Mesendoderm (in vitro differentiated cells): ENCODE measurements around the gene NUBPL.
"Not testable (repeated sequence)": the region's sequence is repeated elsewhere in the genome, so short reads cannot be mapped to it uniquely, and the experiment has no call there.

Source experiments
- DNase-seq: peaks from one replicate; pipeline ENCODE4 v3.0.0; 2013
- H2AK5ac ChIP-seq: 2 replicates; pipeline ENCODE4 v1.6.1; 2013; ENCODE audit warnings: low read length, inconsistent platforms
- H2BK120ac ChIP-seq: 2 replicates; pipeline ENCODE4 v1.6.1; 2013; ENCODE audit warnings: low read depth, mild to moderate bottlenecking, low read length, moderate library complexity, mixed read lengths
- H2BK15ac ChIP-seq: replicated peaks from 2 replicates; pipeline ENCODE4 v1.6.1; 2013; ENCODE audit warnings: low read depth, mild to moderate bottlenecking, moderate library complexity
- H2BK5ac ChIP-seq: 2 replicates; pipeline ENCODE4 v1.6.1; 2013; ENCODE audit warnings: low read length, inconsistent platforms
- H3K18ac ChIP-seq: 2 replicates; pipeline ENCODE4 v1.6.1; 2013; ENCODE audit warnings: mild to moderate bottlenecking, low read length, mixed read lengths
- H3K23ac ChIP-seq: one replicate; pipeline ENCODE4 v1.6.1; 2013; ENCODE audit warnings: low read length
- H3K27ac ChIP-seq: 2 replicates; pipeline ENCODE4 v1.5.1; 2013; ENCODE audit warnings: low read depth, mild to moderate bottlenecking, inconsistent platforms, low read length, moderate library complexity
- H3K27me3 ChIP-seq: 2 replicates; pipeline ENCODE4 v1.6.1; 2013; ENCODE audit warnings: low read length, control low read depth, mild to moderate bottlenecking, inconsistent platforms; ENCODE audit not compliant: insufficient read depth, poor library complexity
- H3K36me3 ChIP-seq: 2 replicates; pipeline ENCODE4 v1.6.1; 2013; ENCODE audit warnings: low read length, inconsistent platforms; ENCODE audit not compliant: control insufficient read depth, insufficient read depth
- H3K4ac ChIP-seq: one replicate; pipeline ENCODE4 v1.6.1; 2013; ENCODE audit warnings: low read depth, mild to moderate bottlenecking, low read length, moderate library complexity
- H3K4me1 ChIP-seq: 2 replicates; pipeline ENCODE4 v1.6.1; 2013; ENCODE audit warnings: low read depth, low read length, inconsistent platforms; ENCODE audit not compliant: control insufficient read depth
- H3K4me2 ChIP-seq: 2 replicates; pipeline ENCODE4 v1.6.1; 2013; ENCODE audit warnings: low read length
- H3K4me3 ChIP-seq: 2 replicates; pipeline ENCODE4 v1.5.1; 2013; ENCODE audit warnings: mild to moderate bottlenecking, low read length
- H3K56ac ChIP-seq: one replicate; pipeline ENCODE4 v1.6.1; 2013; ENCODE audit warnings: low read length
- H3K79me1 ChIP-seq: 2 replicates; pipeline ENCODE4 v1.6.1; 2013; ENCODE audit warnings: low read length, inconsistent platforms
- H3K79me2 ChIP-seq: 2 replicates; pipeline ENCODE4 v1.6.1; 2013; ENCODE audit warnings: mild to moderate bottlenecking, low read length; ENCODE audit not compliant: control insufficient read depth, insufficient read depth
- H3K9ac ChIP-seq: 2 replicates; pipeline ENCODE4 v1.6.1; 2013; ENCODE audit warnings: low read length, inconsistent platforms
- H4K5ac ChIP-seq: one replicate; pipeline ENCODE4 v1.6.1; 2013; ENCODE audit warnings: low read length
- H4K8ac ChIP-seq: one replicate; pipeline ENCODE4 v1.6.1; 2013; ENCODE audit warnings: low read depth, mild to moderate bottlenecking, control low read depth, low read length, moderate library complexity
- WGBS: extraction: QIAGEN DNeasy Blood & Tissue Kit; methylation state at CpG from one replicate; pipeline ENCODE4 v1.1.7; 2013; ENCODE audit warnings: low lambda C conversion rate, missing lambda C conversion rate; ENCODE audit not compliant: insufficient coverage; ENCODE audit errors: extremely low coverage; 5-methylcytosine and 5-hydroxymethylcytosine counted together

NUBPL gene

DNA sequence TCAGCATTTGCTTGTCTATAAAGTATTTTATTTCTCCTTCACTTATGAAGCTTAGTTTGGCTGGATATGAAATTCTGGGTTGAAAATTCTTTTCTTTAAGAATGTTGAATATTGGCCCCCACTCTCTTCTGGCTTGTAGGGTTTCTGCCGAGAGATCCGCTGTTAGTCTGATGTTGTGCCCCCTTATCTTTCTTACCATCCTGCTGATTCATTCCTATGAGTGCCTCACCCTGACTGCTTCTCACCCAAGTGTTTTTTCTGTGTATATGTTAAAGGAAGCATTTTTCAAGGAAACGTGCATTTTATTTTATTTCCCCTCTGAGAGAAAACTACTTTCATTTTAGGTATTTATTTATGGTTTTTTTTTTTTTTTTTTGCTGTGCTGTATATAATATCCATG is 236.7 kb downstream of the NUBPL start:
- H3K36me3 ChIP-seq, H3K79me1 ChIP-seq, H3K56ac ChIP-seq, H2BK5ac ChIP-seq, H3K23ac ChIP-seq, H3K27ac ChIP-seq, H2BK15ac ChIP-seq, H3K4me2 ChIP-seq, H2AK5ac ChIP-seq, H3K9ac ChIP-seq, H4K8ac ChIP-seq, H3K4me1 ChIP-seq, DNase-seq, H3K4me3 ChIP-seq, H3K27me3 ChIP-seq, H3K79me2 ChIP-seq, H3K18ac ChIP-seq, H2BK120ac ChIP-seq, H4K5ac ChIP-seq, H3K4ac ChIP-seq: not testable (repeated sequence)
- WGBS, result no CpG with 5 or more reads among the region's 3 CpGs

DNA sequence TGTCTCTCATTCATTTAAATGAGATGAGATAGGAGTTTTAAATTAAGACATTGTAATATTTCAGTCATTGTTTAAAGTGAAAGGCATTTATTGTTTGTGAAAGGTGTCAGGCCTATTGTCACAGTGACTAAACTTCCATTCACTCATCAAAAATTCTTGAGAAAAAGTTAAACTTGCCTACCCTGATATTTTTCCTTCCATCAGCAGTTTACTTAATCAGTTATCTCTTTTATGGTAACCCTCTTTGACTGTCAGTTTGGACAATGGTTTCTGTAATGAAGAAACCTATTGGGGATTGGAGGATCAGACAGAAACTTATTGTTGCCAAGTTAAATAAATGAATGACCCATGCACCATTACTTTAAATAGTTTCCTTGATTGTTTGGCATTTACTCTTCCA is 241.6 kb downstream of the NUBPL start:
- Histone ChIP-seq H3K4me2 (no peak overlapping the region), H3K23ac (no peak overlapping the region), H3K56ac (no peak overlapping the region), H3K79me1 (no peaks in the 10 kb centered on the region), H4K5ac (no peak overlapping the region), H3K4ac (no peak overlapping the region), H2AK5ac (no peak overlapping the region), H3K36me3 (no peaks in the 10 kb centered on the region), H2BK5ac (no peak overlapping the region), H3K27me3 (no peaks in the 10 kb centered on the region), H3K4me1 (no peaks in the 10 kb centered on the region), H2BK15ac (no peak overlapping the region), H3K27ac (no peak overlapping the region), H4K8ac (no peak overlapping the region), H2BK120ac (no peak overlapping the region), H3K79me2 (no peaks in the 10 kb centered on the region), H3K4me3 (no peak overlapping the region), H3K9ac (no peak overlapping the region), H3K18ac (no peak overlapping the region)
- no peak for DNase-seq

DNA sequence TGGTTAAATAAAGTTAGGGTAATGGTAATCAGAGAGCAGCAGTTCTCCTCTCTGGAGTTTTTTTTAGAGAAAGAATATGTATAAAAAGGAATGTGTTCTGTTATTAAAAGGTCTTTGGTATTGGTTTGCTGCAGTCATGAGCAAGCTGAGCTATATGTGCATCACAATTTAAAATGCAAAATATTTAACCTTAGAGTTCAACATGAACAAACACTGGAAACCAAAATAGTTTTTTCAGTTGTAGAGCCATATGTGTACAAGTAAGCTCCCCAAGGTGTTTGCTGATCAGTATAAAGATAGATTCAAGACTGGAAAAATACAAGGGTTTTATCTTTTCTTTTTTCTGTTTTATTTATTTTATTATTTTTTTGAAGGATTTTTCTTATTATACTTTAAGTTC is 245.0 kb downstream of the NUBPL start:
- no peak overlapping the region for H3K18ac ChIP-seq
- no peak overlapping the region for H3K4me2 ChIP-seq
- no peak overlapping the region for H3K4me3 ChIP-seq
- no peak overlapping the region for H2AK5ac ChIP-seq
- H2BK120ac ChIP-seq, result no peak overlapping the region
- no peak for DNase-seq
- no peak overlapping the region for H3K9ac ChIP-seq
- H3K27me3 ChIP-seq, result no peaks in the 10 kb centered on the region
- no peak overlapping the region for H2BK5ac ChIP-seq
- no peak overlapping the region for H4K5ac ChIP-seq
- no peaks in the 10 kb centered on the region for H3K79me1 ChIP-seq
- H3K56ac ChIP-seq, result no peak overlapping the region
- H3K4ac ChIP-seq, result no peak overlapping the region
- no peaks in the 10 kb centered on the region for H3K79me2 ChIP-seq
- no peaks in the 10 kb centered on the region for H3K36me3 ChIP-seq
- H2BK15ac ChIP-seq, result no peak overlapping the region
- no peak overlapping the region for H4K8ac ChIP-seq
- no peaks in the 10 kb centered on the region for H3K4me1 ChIP-seq
- H3K23ac ChIP-seq, result no peak overlapping the region
- H3K27ac ChIP-seq, result no peak overlapping the region

DNA sequence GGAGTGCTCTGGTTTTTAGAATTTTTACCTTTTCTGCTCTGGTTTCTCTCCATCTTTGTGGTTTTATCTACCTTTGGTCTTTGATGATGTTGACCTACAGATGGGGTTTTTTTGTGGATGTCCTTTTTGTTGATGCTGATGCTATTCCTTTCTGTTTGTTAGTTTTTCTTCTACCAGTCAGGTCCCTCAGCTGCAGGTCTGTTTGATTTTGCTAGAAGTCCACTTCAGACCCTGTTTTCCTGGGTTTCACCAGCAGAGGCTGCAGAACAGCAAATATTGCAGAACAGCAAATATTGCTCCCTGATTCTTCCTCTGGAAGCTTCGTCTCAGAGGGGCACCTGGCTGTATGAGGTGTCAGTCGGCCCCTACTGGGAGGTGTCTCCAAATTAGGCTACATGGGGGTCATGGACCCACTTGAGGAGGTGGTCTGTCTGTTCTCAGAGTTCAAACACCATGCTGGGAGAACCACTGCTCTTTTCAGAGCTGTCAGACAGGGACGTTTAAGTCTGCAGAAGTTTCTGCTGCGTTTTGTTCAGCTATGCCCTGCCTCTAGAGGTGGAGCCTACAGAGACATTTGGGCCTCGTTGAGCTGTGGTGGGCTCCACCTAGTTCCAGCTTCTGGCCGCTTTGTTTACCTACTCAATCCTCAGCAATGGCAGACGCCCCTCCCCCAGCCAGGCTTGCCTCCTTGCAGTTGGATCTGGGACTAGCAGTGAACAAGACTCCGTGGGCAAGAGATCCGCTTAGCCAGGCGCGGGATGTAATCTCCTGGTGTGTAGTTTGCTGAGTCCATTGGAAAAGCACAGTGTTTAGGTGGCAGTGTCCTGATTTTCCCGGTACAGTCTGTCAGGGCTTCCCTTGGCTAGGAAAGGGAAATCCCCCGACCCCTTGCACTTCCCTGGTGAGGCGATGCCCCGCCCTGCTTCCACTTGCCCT is 250.8 kb downstream of the NUBPL start:
- H3K4me3 ChIP-seq, result not testable (repeated sequence)
- WGBS, result no CpG with 5 or more reads among the region's 15 CpGs

DNA sequence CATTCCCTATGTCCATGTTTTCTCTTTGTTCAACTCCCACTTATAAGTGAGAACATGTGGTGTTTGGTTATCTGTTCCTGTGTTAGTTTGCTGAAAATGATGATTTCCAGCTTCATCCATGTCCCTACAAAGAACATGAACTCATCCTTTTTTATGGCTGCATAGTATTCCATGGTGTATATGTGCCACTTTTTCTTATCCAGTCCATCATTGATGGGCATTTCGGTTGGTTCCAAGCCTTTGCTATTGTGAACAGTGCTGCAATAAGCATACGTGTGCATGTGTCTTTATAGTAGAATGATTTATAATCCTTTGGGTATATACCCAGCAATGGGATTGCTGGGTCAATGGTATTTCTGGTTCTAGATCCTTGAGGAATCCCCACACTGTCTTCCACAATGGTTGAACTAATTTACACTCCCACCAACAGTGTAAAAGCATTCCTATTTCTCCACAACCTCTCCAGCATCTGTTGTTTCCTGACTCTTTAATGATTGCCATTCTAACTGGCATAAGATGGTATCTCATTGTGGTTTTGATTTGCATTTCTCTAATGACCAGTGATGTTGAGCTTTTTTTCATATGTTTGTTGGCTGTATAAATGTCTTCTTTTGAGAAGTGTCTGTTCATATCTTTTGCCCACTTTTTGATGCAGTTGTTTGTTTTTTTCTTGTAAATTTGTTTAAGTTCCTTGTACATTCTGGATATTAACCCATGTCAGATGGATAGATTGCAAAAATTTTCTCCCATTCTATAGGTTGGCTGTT is 252.7 kb downstream of the NUBPL start:
- not testable (repeated sequence) for H4K5ac ChIP-seq, H3K56ac ChIP-seq, H3K4me3 ChIP-seq, DNase-seq, H3K4me1 ChIP-seq, H2BK5ac ChIP-seq, H3K79me2 ChIP-seq, H3K4me2 ChIP-seq, H2BK15ac ChIP-seq, H3K9ac ChIP-seq, H3K36me3 ChIP-seq, H3K23ac ChIP-seq, H4K8ac ChIP-seq, H3K79me1 ChIP-seq, H3K4ac ChIP-seq, H3K18ac ChIP-seq, H3K27ac ChIP-seq, H3K27me3 ChIP-seq, H2AK5ac ChIP-seq, H2BK120ac ChIP-seq
- no CpG with 5 or more reads among the region's 2 CpGs for whole genome bisulfite sequencing

More for the DNA sequence above, 250.8 kb downstream of the NUBPL start:
- H3K79me1 ChIP-seq, H2BK120ac ChIP-seq, H3K18ac ChIP-seq, H4K5ac ChIP-seq, H3K4ac ChIP-seq, H3K27me3 ChIP-seq, H3K4me1 ChIP-seq, H3K23ac ChIP-seq, H2AK5ac ChIP-seq, H3K4me2 ChIP-seq, H3K79me2 ChIP-seq, H2BK5ac ChIP-seq, H3K9ac ChIP-seq, H3K36me3 ChIP-seq, H2BK15ac ChIP-seq, H3K27ac ChIP-seq, H4K8ac ChIP-seq, H3K56ac ChIP-seq: not testable (repeated sequence)
- peak; percentile 24 for DNase-seq
